Endothelial cell of umbilical vein (primary cell): ENCODE data around the gene GNB2. TPM values are rescaled to one million over a fixed set of nuclear protein-coding genes. Genes with fewer than 3 reads are reported as not detected.
A peak's percentile ranks its signal among the peaks of the same experiment; 100 is the strongest.

ENCODE experiments used
- BruUV-seq: library from RNA; stranded (reverse); fragments of 400-500 nt; replicated peaks from 2 replicates; lab custom pipeline; 2021; lab: Mats Ljungman, UMichigan
- CTCF ChIA-PET: fragments of 300-600, 350-600 bp; sonication (Branson Sonifier 250); formaldehyde crosslinking; loops from one replicate; lab custom pipeline; 2021; ENCODE audit warnings: antibody characterized with exemption, inconsistent platforms; lab: Charles Lee
- POLR2A ChIA-PET: fragments of 300-600, 350-600 bp; sonication (Branson Sonifier 250); formaldehyde crosslinking; loops from one replicate; lab custom pipeline; 2021; ENCODE audit warnings: antibody characterized with exemption, inconsistent platforms; lab: Charles Lee
- DNase-seq: peaks from one replicate; pipeline ENCODE4 v3.0.0-alpha.2; 2011; ENCODE audit warnings: low read depth, low spot score
- FAIRE-seq: peaks from 2 replicates; lab custom pipeline; 2011; peaks lifted over from hg19 to GRCh38; lab: Jason Lieb, UNC
- H2AFZ ChIP-seq: 2 replicates; pipeline ENCODE4 v1.6.0; 2012; ENCODE audit warnings: low read depth, low read length, control low read depth, inconsistent platforms
- H3K27ac ChIP-seq: 2 replicates; pipeline ENCODE4 v1.5.1; 2011; ENCODE audit warnings: low read depth, mild to moderate bottlenecking, control low read depth, low read length, moderate library complexity; ENCODE audit not compliant: insufficient read depth
- H3K27me3 ChIP-seq, 2 experiments: 2 replicates each; pipeline versions ENCODE4 v1.6.0 to v1.6.1; 2011; ENCODE audit warnings: low read length in 2 of 2, mixed read lengths in 1 of 2; ENCODE audit not compliant: control insufficient read depth in 2 of 2, insufficient read depth in 2 of 2
- H3K36me3 ChIP-seq, 2 experiments: 2 replicates in 1 of 2; 3 replicates in 1 of 2; pipeline ENCODE4 v1.5.1; 2011; ENCODE audit warnings: low read length in 2 of 2, mild to moderate bottlenecking in 1 of 2, moderate library complexity in 1 of 2; ENCODE audit not compliant: control insufficient read depth in 2 of 2, insufficient read depth in 2 of 2; ENCODE audit errors: extremely low read depth in 1 of 2
- H3K4me1 ChIP-seq: 3 replicates; pipeline ENCODE4 v1.5.1; 2011; ENCODE audit warnings: mild to moderate bottlenecking, low read length; ENCODE audit not compliant: control insufficient read depth, insufficient read depth; ENCODE audit errors: extremely low read depth
- H3K4me2 ChIP-seq: 2 replicates; pipeline ENCODE4 v1.6.1; 2011; ENCODE audit warnings: low read length, control low read depth, mixed read lengths; ENCODE audit not compliant: insufficient read depth
- H3K4me3 ChIP-seq, 3 experiments: fragments of 200-600 bp in 1 of 3; sonication (generic), shearing (Covaris generic) in 1 of 3; replicated peaks in 1 of 3; 2 replicates each; pipeline ENCODE4 v1.5.1; 2011 to 2016; ENCODE audit warnings: control low read depth in 3 of 3, low read length in 3 of 3, mild to moderate bottlenecking in 2 of 3, inconsistent platforms in 1 of 3, low read depth in 1 of 3, moderate library complexity in 1 of 3; ENCODE audit not compliant: insufficient read depth in 1 of 3
- H3K79me2 ChIP-seq: 2 replicates; pipeline ENCODE4 v1.6.0; 2012; ENCODE audit warnings: low read length, inconsistent platforms; ENCODE audit not compliant: control insufficient read depth, insufficient read depth
- H3K9ac ChIP-seq: replicated peaks from 2 replicates; pipeline ENCODE3; 2011; ENCODE audit warnings: low read length, control low read depth; ENCODE audit not compliant: insufficient read depth; ENCODE audit errors: extremely low read depth
- H3K9me1 ChIP-seq: replicated peaks from 3 replicates; pipeline ENCODE4 v1.6.0; 2011; ENCODE audit warnings: mild to moderate bottlenecking, low read length; ENCODE audit not compliant: control insufficient read depth, insufficient read depth; ENCODE audit errors: extremely low read depth
- H3K9me3 ChIP-seq: replicated peaks from 2 replicates; pipeline ENCODE4 v1.5.1; 2012; ENCODE audit warnings: low read length, inconsistent platforms; ENCODE audit not compliant: control insufficient read depth, insufficient read depth
- H4K20me1 ChIP-seq: replicated peaks from 2 replicates; pipeline ENCODE3; 2011; ENCODE audit warnings: mild to moderate bottlenecking, low read length; ENCODE audit not compliant: control insufficient read depth, insufficient read depth; ENCODE audit errors: extremely low read depth
- CTCF ChIP-seq, 2 donors: IDR thresholded peaks; 1 replicate in 1 of 2; 2 replicates in 1 of 2; pipeline ENCODE4 v1.5.1; 2011; ENCODE audit warnings: low read length in 2 of 2, mild to moderate bottlenecking in 2 of 2, moderate library complexity in 2 of 2, control low read depth in 1 of 2, inconsistent platforms in 1 of 2, low read depth in 1 of 2; ENCODE audit not compliant: insufficient read depth in 1 of 2; ENCODE audit errors: extremely low read depth in 1 of 2
- EZH2 ChIP-seq: IDR thresholded peaks from 2 replicates; pipeline ENCODE4 v1.6.1; 2012; ENCODE audit warnings: borderline replicate concordance, low read depth, mild to moderate bottlenecking, moderate library complexity, low read length, inconsistent platforms; ENCODE audit not compliant: severe bottlenecking
- FOS ChIP-seq: IDR thresholded peaks from 2 replicates; pipeline ENCODE4 v1.6.1; 2011; ENCODE audit warnings: mild to moderate bottlenecking, low read length, moderate library complexity, borderline replicate concordance; ENCODE audit not compliant: insufficient read depth
- GATA2 ChIP-seq: IDR thresholded peaks from 2 replicates; pipeline ENCODE4 v1.7.0; 2011; ENCODE audit warnings: low read depth, mild to moderate bottlenecking, moderate library complexity, mixed read lengths, low read length; ENCODE audit not compliant: insufficient read length, insufficient read depth
- JUN ChIP-seq: IDR thresholded peaks from 2 replicates; pipeline ENCODE4 v1.6.1; 2011; ENCODE audit warnings: borderline replicate concordance, low read depth; ENCODE audit not compliant: insufficient read length, insufficient read depth
- MYC ChIP-seq: IDR thresholded peaks from one replicate; pipeline ENCODE4 v1.6.1; 2011; ENCODE audit warnings: mild to moderate bottlenecking, low read depth, low read length
- POLR2A ChIP-seq: IDR thresholded peaks from 2 replicates; pipeline ENCODE4 v1.6.1; 2012; ENCODE audit warnings: low read depth, mild to moderate bottlenecking, control low read depth, low read length
- POLR2AphosphoS5 ChIP-seq: IDR thresholded peaks from 2 replicates; pipeline ENCODE4 v1.6.1; 2012; ENCODE audit warnings: low read depth, mild to moderate bottlenecking, control low read depth, low read length, moderate library complexity; ENCODE audit not compliant: insufficient read depth
- dilution Hi-C: fragments of 300-500 bp; cut with MboI; formaldehyde crosslinking; loops from one replicate; pipeline ENCODE4 v1.15.0; 2019; ENCODE audit warnings: low sequenced_read_pairs; ENCODE audit not compliant: extremely low pct_ligation_motif_present
- intact Hi-C: fragments of 100-400 bp; cut with micrococcal nuclease; formaldehyde crosslinking; loops from one replicate; pipeline ENCODE4 v1.10.0; 2022
- polyA plus RNA-seq, 4 experiments: library from polyadenylated mRNA; depleted of rRNA in 3 of 4; stranded (reverse) in 3 of 4; unstranded in 1 of 4; fragments of >200 nt; gene quantifications; 2 replicates each; pipeline versions ENCODE4 v1.2.1 to v1.2.3, GENCODE V29; 2011 to 2012; ENCODE audit warnings: missing spikeins in 1 of 4
- total RNA-seq: library from RNA; stranded (reverse); gene quantifications from 2 replicates; pipeline ENCODE4 v1.2.3, GENCODE V29; 2021
- TF ChIP-seq, protein P1 (sequence below): IDR thresholded peaks from 2 replicates; pipeline ENCODE4 v1.6.1; 2011; ENCODE audit not compliant: insufficient read depth, insufficient read length

The GNB2 gene
- total and polyA plus RNA-seq, 2 donors (not counting 3 experiments of a cell fraction or from before 2014, with no cell fraction given), result 297 to 433 TPM

GRCh38 chr7:100728196-100728595 lies 54.7 kb downstream of the GNB2 start:
- Histone ChIP-seq H4K20me1 (no peaks in the 10 kb centered on the region), H3K9me1 (no peaks in the 10 kb centered on the region), H2AFZ (no peak overlapping the region), H3K9me3 (no peaks in the 10 kb centered on the region), H3K9ac (no peak overlapping the region), H3K79me2 (no peaks in the 10 kb centered on the region), H3K4me3 (no peak overlapping the region), H3K4me1 (no peaks in the 10 kb centered on the region), H3K27ac (no peak overlapping the region), H3K27me3 (peaks cover 4 to 8% of the 10 kb centered on the region in 2 experiments), H3K36me3 (no peaks in the 10 kb centered on the region), H3K4me2 (no peak overlapping the region)
- no peak for DNase-seq
- no TSS peak for BruUV-seq
- intact Hi-C loops, result no loop called here
- ChIA-PET CTCF (interaction anchor here (0.9 to 5.2 kb wide), 3 partner anchors 22 to 114 kb away, joined by 3 to 90 read pairs (median 4); partner anchors contain the start of gene POP7), POLR2A (no interaction called here)
- dilution Hi-C loops, result no loop called here
- FAIRE-seq, result peak; percentile 85
- TF ChIP-seq POLR2AphosphoS5, result no peak
- no peak for TF ChIP-seq EZH2
- no peak for TF ChIP-seq MYC
- TF ChIP-seq CTCF (IDR thresholded peaks at IDR 0.05; ENCODE audit: extremely low read depth in 1 of 2, insufficient read depth in 1 of 2, low read depth in 1 of 2, low read length in 2 of 2), result no peak
- no peak for TF ChIP-seq GATA2
- TF ChIP-seq FOS, result no peak
- TF ChIP-seq POLR2A, result no peak
- no peak for TF ChIP-seq JUN
- TF ChIP-seq, protein P1, sequence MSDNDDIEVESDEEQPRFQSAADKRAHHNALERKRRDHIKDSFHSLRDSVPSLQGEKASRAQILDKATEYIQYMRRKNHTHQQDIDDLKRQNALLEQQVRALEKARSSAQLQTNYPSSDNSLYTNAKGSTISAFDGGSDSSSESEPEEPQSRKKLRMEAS, result no peak

Other genes starting within 250 kb of the GNB2 start
- 0.31 and 0.48 TPM in 2 replicates for gene ZCWPW1, start 245.0 kb upstream of the GNB2 start, total RNA-seq
- 0.30 and 0.32 TPM in 2 replicates for gene ZCWPW1, start 245.0 kb upstream of the GNB2 start, polyA plus RNA-seq
- 37.1 and 45.8 TPM in 2 replicates for gene MEPCE, start 243.9 kb upstream of the GNB2 start, total RNA-seq
- gene MEPCE, start 243.9 kb upstream of the GNB2 start, polyA plus RNA-seq, result 23.3 and 24.3 TPM in 2 replicates
- gene PPP1R35, start 237.2 kb upstream of the GNB2 start, total RNA-seq, result 42.4 and 46.1 TPM in 2 replicates
- 37.7 and 47.9 TPM in 2 replicates for gene PPP1R35, start 237.2 kb upstream of the GNB2 start, polyA plus RNA-seq
- gene SPACDR, start 209.5 kb upstream of the GNB2 start, total RNA-seq, result 1.5 and 4.1 TPM in 2 replicates
- 1.6 and 1.9 TPM in 2 replicates for gene SPACDR, start 209.5 kb upstream of the GNB2 start, polyA plus RNA-seq
- 66.3 and 84.4 TPM in 2 replicates for gene TSC22D4, start 194.5 kb upstream of the GNB2 start, total RNA-seq
- gene TSC22D4, start 194.5 kb upstream of the GNB2 start, polyA plus RNA-seq, result 40.1 and 52.5 TPM in 2 replicates
- gene NYAP1, start 189.8 kb upstream of the GNB2 start, total RNA-seq, result 2.0 and 2.8 TPM in 2 replicates
- 0.37 and 0.46 TPM in 2 replicates for gene NYAP1, start 189.8 kb upstream of the GNB2 start, polyA plus RNA-seq
- 36.3 and 44.6 TPM in 2 replicates for gene AGFG2, start 134.5 kb upstream of the GNB2 start, total RNA-seq
- 33.6 and 47.9 TPM in 2 replicates for gene AGFG2, start 134.5 kb upstream of the GNB2 start, polyA plus RNA-seq
- gene SAP25, start 99.8 kb upstream of the GNB2 start, total RNA-seq, result 2.4 and 3.2 TPM in 2 replicates
- 3.2 and 5.0 TPM in 2 replicates for gene SAP25, start 99.8 kb upstream of the GNB2 start, polyA plus RNA-seq
- gene LRCH4, start 87.6 kb upstream of the GNB2 start, total RNA-seq, result 56.1 and 61.5 TPM in 2 replicates
- gene LRCH4, start 87.6 kb upstream of the GNB2 start, polyA plus RNA-seq, result 32.1 and 40.6 TPM in 2 replicates
- 0.35 and 0.38 TPM in 2 replicates for gene FBXO24, start 87.4 kb upstream of the GNB2 start, total RNA-seq
- 0.16 and 0.37 TPM in 2 replicates for gene FBXO24, start 87.4 kb upstream of the GNB2 start, polyA plus RNA-seq
- 4.3 and 4.7 TPM in 2 replicates for gene PCOLCE, start 71.4 kb upstream of the GNB2 start, total RNA-seq
- 1.2 and 2.5 TPM in 2 replicates for gene PCOLCE, start 71.4 kb upstream of the GNB2 start, polyA plus RNA-seq
- gene MOSPD3, start 61.2 kb upstream of the GNB2 start, total RNA-seq, result 24.2 and 24.4 TPM in 2 replicates
- gene MOSPD3, start 61.2 kb upstream of the GNB2 start, polyA plus RNA-seq, result 40.7 and 53.5 TPM in 2 replicates
- gene TFR2, start 32.2 kb upstream of the GNB2 start, total RNA-seq, result 0.60 and 0.95 TPM in 2 replicates
- gene TFR2, start 32.2 kb upstream of the GNB2 start, polyA plus RNA-seq, result 0.32 and 0.37 TPM in 2 replicates
- gene ACTL6B, start 17.3 kb upstream of the GNB2 start, total RNA-seq, result not detected in 2 replicates
- gene ACTL6B, start 17.3 kb upstream of the GNB2 start, polyA plus RNA-seq, result not detected in 2 replicates
- 37.3 and 46.3 TPM in 2 replicates for gene GIGYF1, start 20.5 kb downstream of the GNB2 start, total RNA-seq
- 13.6 and 17.2 TPM in 2 replicates for gene GIGYF1, start 20.5 kb downstream of the GNB2 start, polyA plus RNA-seq
- gene POP7, start 32.4 kb downstream of the GNB2 start, total RNA-seq, result 47.4 and 48.0 TPM in 2 replicates
- gene POP7, start 32.4 kb downstream of the GNB2 start, polyA plus RNA-seq, result 48.8 and 68.2 TPM in 2 replicates
- gene EPO, start 46.7 kb downstream of the GNB2 start, total RNA-seq, result not detected in 2 replicates
- not detected in 2 replicates for gene EPO, start 46.7 kb downstream of the GNB2 start, polyA plus RNA-seq
- gene ZAN, start 59.9 kb downstream of the GNB2 start, total RNA-seq, result not detected in 2 replicates
- gene ZAN, start 59.9 kb downstream of the GNB2 start, polyA plus RNA-seq, result not detected in 2 replicates
- gene EPHB4, start 153.8 kb downstream of the GNB2 start, total RNA-seq, result 148 and 193 TPM in 2 replicates
- 240 and 274 TPM in 2 replicates for gene EPHB4, start 153.8 kb downstream of the GNB2 start, polyA plus RNA-seq
- gene SLC12A9, start 179.0 kb downstream of the GNB2 start, total RNA-seq, result 30.1 and 35.0 TPM in 2 replicates
- gene SLC12A9, start 179.0 kb downstream of the GNB2 start, polyA plus RNA-seq, result 37.0 and 37.5 TPM in 2 replicates
- gene TRIP6, start 193.6 kb downstream of the GNB2 start, total RNA-seq, result 84.5 and 90.3 TPM in 2 replicates
- 88.6 and 90.3 TPM in 2 replicates for gene TRIP6, start 193.6 kb downstream of the GNB2 start, polyA plus RNA-seq
- 199 and 202 TPM in 2 replicates for gene SRRT, start 201.4 kb downstream of the GNB2 start, total RNA-seq
- 51.9 and 58.6 TPM in 2 replicates for gene SRRT, start 201.4 kb downstream of the GNB2 start, polyA plus RNA-seq
- 0.93 and 1.6 TPM in 2 replicates for gene UFSP1, start 216.0 kb downstream of the GNB2 start, total RNA-seq
- gene UFSP1, start 216.0 kb downstream of the GNB2 start, polyA plus RNA-seq, result 0.84 and 1.1 TPM in 2 replicates
- gene ACHE, start 222.1 kb downstream of the GNB2 start, total RNA-seq, result 0.18 TPM in 2 replicates
- gene ACHE, start 222.1 kb downstream of the GNB2 start, polyA plus RNA-seq, result 0.28 and 0.48 TPM in 2 replicates